GOT3 (cell line): ENCODE measurements around the gene CRB2.

Experiments
- DNase-seq: peaks from one replicate; lab custom pipeline; 2025; ENCODE audit warnings: mixed read lengths; lab: John Stamatoyannopoulos, UW

CRB2 gene

GRCh38 chr9:123348317-123348992 lies 7.5 kb upstream of the CRB2 start:
- DNase-seq: no peak

- DNase-seq: no peak
Observed at GRCh38 chr9:123349033-123349432, 7.0 kb upstream of the CRB2 start.

- no peak for DNase-seq
Observed at GRCh38 chr9:123349691-123350480, 6.1 kb upstream of the CRB2 start.

GRCh38 chr9:123350590-123351310 lies 5.2 kb upstream of the CRB2 start:
- DNase-seq: no peak

DNA sequence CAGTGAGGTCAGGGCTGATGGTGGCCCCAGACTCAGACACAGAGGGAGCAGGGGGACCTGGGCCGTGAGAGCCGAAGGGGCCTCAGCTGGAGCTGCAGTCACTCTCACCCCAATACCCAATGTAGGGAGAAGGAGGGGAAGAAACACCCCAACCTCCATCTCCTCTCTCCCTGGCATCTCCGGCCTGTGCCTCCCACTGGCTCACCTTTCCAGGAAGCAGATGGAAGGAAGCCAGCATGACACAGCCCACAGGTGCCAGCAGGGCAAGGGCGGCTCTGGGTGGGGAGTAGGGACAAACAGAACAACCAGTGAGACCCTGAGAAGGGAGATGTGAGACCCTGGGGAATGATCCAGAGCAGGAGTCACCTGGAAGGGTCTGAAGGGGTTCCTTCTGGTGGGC lies 3.0 kb upstream of the CRB2 start:
- no peak for DNase-seq

DNA sequence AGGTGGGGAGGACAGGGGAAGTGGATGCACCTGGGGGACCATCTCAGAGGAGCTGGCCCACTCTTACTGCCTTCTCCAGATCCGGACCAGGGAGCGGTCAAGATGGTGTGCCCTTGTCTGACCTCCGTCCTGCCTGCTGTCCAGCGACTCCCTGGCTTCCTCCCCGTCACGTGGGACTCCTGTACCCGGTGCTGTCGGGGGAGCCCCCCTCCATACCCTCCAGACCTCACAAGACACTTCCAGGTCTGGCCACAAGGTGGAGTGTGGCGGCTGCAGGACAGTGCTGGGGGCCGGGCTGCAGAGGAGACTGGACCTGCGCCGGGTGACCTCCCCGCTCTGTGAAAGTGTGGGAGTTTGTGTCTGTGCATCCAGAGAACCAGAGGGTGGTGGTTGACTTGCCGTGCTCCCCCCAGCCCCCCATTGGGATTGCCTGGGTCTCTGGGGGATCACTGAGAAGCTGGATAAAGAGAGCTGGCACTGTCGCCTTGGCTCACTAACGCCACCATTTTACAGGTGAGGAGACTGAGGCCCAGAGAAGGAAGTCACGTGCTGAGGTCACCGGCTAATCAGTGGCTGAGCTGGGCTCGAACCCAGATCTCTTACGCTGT lies 1.9 kb upstream of the CRB2 start:
- DNase-seq: no peak

- no peak for DNase-seq
Observed at GRCh38 chr9:123354806-123355508, 1.0 kb upstream of the CRB2 start.

DNA sequence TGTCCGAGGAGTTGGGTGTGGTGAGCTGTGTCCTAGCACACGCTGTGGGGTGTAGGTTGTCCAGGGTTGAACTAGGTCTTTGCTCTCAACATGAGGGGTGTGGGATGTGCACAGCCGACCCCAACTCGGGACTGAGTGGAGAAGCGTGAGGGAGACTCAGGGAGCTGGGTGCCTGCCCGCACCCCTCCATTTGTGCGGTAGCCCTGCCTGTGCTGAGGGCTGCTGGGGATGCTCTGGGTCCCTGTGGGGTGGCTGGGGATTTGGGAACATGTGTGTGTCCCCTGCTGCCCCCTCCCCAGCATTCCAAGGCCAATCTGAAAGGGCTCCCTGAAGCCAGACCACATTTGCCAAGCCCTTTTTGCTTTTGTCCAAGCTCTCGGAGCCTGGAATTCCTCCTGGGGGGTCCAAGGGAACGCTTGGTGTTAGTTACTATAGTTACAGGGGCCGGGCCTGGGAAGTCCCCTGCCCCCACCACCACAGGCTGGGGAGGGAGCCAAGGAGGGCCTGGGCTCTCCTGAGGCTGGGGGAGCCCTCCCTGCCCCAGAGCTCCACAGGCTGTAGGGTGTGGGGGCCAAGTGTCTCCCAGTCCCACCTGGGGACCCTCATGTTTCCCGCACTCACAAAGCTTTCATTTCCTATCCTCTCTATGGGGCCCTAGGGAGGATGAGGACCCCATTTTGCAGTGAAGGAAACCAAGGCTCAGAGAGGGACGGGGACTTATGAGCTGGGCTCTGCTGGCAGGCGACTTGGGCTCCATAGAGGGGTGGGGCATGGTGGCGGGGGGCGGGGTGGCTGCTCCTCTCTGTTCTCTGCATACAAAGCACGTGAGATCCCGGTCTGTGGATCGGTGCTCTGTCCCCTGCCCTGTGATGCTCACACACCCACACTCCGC lies 1.1 kb downstream of the CRB2 start:
- DNase-seq: no peak

- DNase-seq: no peak
Observed at GRCh38 chr9:123357743-123358059, 1.7 kb downstream of the CRB2 start.

DNA sequence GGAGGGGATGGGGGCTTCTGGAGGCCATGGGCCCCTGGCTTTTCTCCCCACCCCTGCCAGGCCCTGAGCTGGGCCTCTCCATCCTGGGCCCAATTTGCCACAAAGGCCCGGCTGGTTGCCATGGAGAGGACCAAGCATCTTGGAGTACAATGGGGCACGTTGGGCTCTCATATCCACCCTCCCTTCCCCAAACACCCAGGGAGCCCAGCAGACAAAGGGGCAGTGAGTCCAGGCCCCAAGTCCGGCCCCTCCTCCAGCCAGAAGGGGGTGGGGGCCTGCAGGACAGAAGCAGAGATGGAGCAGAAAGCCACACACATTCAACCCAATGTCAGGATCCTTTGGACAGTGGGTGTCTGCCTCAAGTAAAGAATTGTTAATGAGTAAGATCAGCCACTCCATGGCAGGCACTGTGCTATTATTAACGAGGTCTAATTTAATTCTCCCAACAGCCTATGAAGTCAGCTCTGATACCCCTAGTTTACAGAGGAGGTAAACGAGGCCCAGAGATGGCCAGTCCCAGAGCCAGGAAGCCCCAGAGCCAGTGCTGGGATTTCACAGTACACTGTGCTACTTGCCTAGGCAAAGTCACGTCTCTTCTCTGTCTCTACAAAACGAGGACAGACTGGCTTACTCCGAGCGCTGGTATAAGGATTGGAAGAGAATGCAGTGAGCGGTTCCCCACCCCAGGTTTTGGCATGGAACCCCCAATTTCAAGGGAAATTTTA lies 2.3 kb downstream of the CRB2 start:
- no peak for DNase-seq

DNA sequence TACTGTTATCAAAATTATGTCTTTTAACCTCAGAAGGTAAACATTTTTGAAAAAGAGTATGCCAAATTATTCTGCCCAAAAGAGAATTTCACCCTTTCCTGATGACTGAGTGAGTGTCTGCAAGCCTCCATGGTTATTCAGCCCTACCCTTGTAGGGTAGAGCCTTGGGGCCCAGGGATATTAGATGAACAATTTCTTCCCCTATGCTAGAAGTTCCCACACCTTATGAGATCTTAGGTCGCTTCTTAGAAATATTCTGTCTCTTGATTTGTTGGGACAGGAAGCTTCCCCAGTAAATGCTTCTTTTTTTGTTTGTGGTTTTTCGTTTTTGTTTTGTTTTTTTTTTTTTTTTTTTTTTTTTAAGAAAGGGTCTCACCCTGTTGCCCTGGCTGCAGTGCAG lies 3.1 kb downstream of the CRB2 start:
- DNase-seq: no peak

GRCh38 chr9:123359546-123359945 lies 3.5 kb downstream of the CRB2 start:
- no peak for DNase-seq

DNA sequence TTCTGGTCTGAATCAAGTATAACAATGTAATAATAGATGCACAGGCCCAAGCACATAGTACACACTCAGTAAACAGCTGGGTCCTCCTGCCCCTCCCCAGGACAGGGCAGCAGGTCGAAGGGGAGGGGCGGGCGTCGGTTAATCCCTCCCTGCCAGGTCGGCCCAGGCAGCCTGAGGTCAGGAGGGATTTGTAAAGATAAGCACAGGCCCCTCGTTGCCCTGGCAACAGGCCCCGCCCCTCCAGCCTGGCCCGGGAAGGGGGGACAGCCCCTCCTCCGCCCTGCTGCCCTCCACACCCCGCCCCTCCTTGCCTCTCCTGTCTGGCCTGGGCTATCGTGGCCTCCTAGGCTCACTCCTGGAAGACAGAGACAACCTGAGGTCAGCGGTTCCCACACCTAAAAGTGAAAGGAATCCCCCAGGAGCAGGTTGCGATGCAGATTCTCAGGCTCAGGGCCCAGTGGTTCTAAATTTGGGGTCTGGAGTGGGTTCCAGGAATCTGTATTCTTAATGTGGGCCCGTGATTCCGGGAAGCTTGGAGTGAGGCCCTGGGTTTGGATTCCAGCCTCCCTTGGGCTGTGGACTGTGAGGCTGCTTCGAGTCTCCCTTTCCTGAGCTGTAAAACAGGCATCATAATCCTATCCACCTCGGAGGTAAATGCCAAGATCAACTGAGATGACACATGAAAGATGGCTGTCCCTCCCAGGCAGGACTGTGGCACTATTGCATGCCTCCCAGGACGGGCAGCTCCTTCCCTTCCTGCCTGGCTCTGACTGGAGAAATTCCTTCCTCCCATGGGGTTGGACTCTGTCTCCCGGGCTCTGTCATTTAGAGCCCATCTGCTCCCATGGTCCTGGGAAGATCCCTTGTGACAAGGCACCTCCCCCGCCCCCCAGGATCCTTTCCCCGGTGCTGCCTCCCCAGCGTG lies 4.4 kb downstream of the CRB2 start:
- no peak for DNase-seq

GRCh38 chr9:123361086-123361730 lies 5.2 kb downstream of the CRB2 start:
- DNase-seq: no peak

DNA sequence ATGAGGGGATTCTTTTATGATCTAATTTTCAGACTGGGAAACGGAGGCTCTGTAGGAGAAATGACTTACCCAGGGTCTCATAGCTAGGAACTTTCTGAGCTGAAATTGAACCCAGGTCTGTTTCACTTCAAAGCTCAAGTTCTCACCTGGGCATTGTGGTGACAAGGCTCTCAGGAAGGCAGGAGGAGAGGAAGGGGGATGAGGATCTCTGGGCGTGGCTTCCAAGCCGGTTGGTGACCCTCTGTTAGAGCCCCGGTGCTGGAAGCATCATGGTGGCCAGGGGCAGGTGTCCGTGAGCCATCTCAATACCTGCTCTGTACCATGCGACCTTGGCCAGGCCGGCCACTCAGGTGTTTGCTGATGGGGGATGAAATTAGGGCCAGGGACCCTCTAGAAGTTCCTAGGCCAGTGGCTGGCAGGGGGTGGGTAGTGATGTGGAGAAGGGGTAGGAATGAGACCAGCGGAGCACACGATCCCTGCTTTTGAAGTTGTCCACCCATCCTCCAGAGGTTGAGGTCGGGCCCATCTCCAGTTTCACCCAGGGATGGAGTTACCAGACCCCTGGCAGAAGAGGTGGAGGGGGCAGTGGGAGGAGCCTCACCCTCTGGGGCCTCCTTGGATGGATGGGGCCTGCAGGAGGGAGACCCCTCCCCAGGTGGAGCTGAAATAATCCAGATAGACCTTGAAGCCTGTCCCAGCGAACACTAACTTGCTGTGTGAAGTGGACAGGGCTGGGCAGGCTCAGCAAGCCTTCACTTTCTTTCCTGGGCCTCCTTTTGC lies 5.9 kb downstream of the CRB2 start:
- no peak for DNase-seq

- DNase-seq: no peak
Observed at GRCh38 chr9:123362856-123363255, 6.9 kb downstream of the CRB2 start.

DNA sequence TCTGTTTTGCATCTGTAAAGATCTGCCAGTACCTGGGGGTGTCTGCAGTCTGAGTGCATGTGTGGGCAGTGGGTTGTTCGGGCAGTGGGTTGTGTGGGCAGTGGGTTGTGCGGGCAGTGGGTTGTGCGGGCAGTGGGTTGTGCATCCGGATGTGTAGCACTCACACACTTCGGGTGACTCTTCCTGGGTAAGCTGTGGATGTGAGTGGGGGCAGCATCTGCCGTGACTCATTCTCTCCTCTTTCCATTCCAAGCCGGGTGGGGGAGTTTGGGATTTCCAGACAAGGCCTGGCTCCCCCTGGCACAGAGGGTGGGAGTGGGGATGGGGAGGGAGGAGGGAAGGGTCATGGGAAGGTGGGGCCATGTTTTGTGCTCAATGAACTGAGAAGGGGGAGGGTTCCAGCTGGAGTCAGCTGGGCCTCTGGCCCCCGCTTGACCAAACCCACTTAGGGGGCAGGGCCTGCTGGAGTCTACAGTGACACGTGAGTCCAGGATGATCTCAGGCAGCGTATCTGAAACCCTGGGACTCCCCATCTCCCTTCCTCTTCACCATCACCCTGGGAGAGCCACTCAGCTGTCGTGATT lies 8.3 kb downstream of the CRB2 start:
- DNase-seq: no peak
